Body of pancreas (tissue), 4 donors: ENCODE results near the gene RHOXF1. TPM values are rescaled to one million over a fixed set of nuclear protein-coding genes. Genes with fewer than 3 reads are reported as not detected.
"Not testable (repeated sequence)": the region's sequence is repeated elsewhere in the genome, so short reads cannot be mapped to it uniquely, and the experiment has no call there.

Experiments
- ATAC-seq: fragments of 150-250 bp; one replicate; pipeline ENCODE4 v1.9.1; 2016
- DNase-seq, 4 donors: peaks; one replicate each; pipeline ENCODE4 v3.0.0-alpha.2; 2019
- H3K27ac ChIP-seq, 4 donors: fragments of 200-600 bp; sonication (generic); 1 replicate in 3 of 4; 2 replicates in 1 of 4; pipeline versions ENCODE4 v1.5.1 to v1.6.1; 2016 to 2019; ENCODE audit warnings: mild to moderate bottlenecking in 1 of 4, mixed read lengths in 1 of 4, moderate library complexity in 1 of 4
- H3K27me3 ChIP-seq, 2 donors: fragments of 200-600 bp; sonication (generic); one replicate each; pipeline ENCODE4 v1.6.0; 2016; ENCODE audit warnings: mild to moderate bottlenecking in 1 of 2
- H3K36me3 ChIP-seq, 2 donors: fragments of 200-600 bp; sonication (generic); replicated peaks in 1 of 2; 2 replicates each; pipeline ENCODE4 v1.5.1; 2016; ENCODE audit warnings: low read depth in 2 of 2; ENCODE audit not compliant: insufficient read depth in 1 of 2
- H3K4me1 ChIP-seq: fragments of 200-600 bp; sonication (generic); one replicate; pipeline ENCODE4 v1.6.0; 2016
- H3K4me3 ChIP-seq, 2 donors: fragments of 200-600 bp; sonication (generic); 1 replicate in 1 of 2; 2 replicates in 1 of 2; pipeline ENCODE4 v1.5.1; 2016 to 2019
- H3K9me3 ChIP-seq, 3 donors: fragments of 200-600 bp; sonication (generic); 1 replicate in 2 of 3; 2 replicates in 1 of 3; pipeline ENCODE4 v1.5.1; 2016
- CTCF ChIP-seq, 7 experiments: fragments of 450-650 bp in 4 of 7; fragments of 200-600 bp in 3 of 7; sonication (generic) in 3 of 7; IDR thresholded peaks; one replicate each; pipeline ENCODE4 v1.5.1; 2016 to 2019; ENCODE audit warnings: antibody characterized with exemption in 7 of 7
- POLR2A ChIP-seq, 3 donors: fragments of 450-650 bp; IDR thresholded peaks; one replicate each; pipeline ENCODE4 v1.6.1; 2016; ENCODE audit warnings: antibody characterized with exemption in 3 of 3, mild to moderate bottlenecking in 2 of 3
- WGBS, 2 donors: methylation state at CpG; one replicate each; pipeline ENCODE4 v1.1.5; 2017; 5-methylcytosine and 5-hydroxymethylcytosine counted together
- intact Hi-C: fragments of 100-400 bp; cut with DNase I; formaldehyde crosslinking; loops from one replicate; pipeline ENCODE4 v1.15.1; 2023
- total RNA-seq, 2 donors: library from RNA; depleted of rRNA; stranded (reverse); fragments of >200 nt; gene quantifications; one replicate each; pipeline ENCODE4 v1.1.0, GENCODE V29; 2016

Gene RHOXF1
- total RNA-seq: not detected

- H3K4me3 ChIP-seq: no peak within 1 kb of the TSS
- ATAC-seq (no peak), DNase-seq (no peak)
- H3K36me3 ChIP-seq: no peaks in the 10 kb centered on the region
- H3K4me1 ChIP-seq: no peaks in the 10 kb centered on the region
- 80 to 90% methylated on average over 1 to 6 of the region's 35 CpGs for WGBS, 2 donors
- intact Hi-C loops: no loop called here
- TF ChIP-seq POLR2A (IDR thresholded peaks at IDR 0.05) (no peak), CTCF (IDR thresholded peaks at IDR 0.05) (no peak)
- no peaks in the 10 kb centered on the region for H3K27me3 ChIP-seq
- H3K27ac ChIP-seq: no peak within 1 kb of the TSS
- no peaks in the 10 kb centered on the region for H3K9me3 ChIP-seq
Measured at GRCh38 chrX:120115438-120115963, at the start of gene RHOXF1. Gene RHOXF1 (minus strand): TSS chrX:120115913. CDS start chrX:120115862, 51 bp downstream.

GRCh38 chrX:120159086-120159485, 43.4 kb upstream of the RHOXF1 start:
- DNase-seq, H3K27me3 ChIP-seq, H3K4me3 ChIP-seq, intact Hi-C loops, ATAC-seq, H3K9me3 ChIP-seq, H3K36me3 ChIP-seq, H3K27ac ChIP-seq, H3K4me1 ChIP-seq: not testable (repeated sequence)
- WGBS, 2 donors: 91 to 95% methylated on average over 8 to 11 of the region's 33 CpGs

- no CpG with 5 or more reads among the region's 15 CpGs for WGBS, 2 donors
- H3K27me3 ChIP-seq, intact Hi-C loops, H3K4me1 ChIP-seq, ATAC-seq, DNase-seq, H3K27ac ChIP-seq, H3K36me3 ChIP-seq, H3K9me3 ChIP-seq, H3K4me3 ChIP-seq: not testable (repeated sequence)
Measured at GRCh38 chrX:120158313-120158712, 42.6 kb upstream of the RHOXF1 start, which contains the start of gene RHOXF2. Gene RHOXF2 (plus strand): TSS chrX:120158613. CDS start chrX:120158751, 138 bp downstream.

GRCh38 chrX:120150109-120150744, 34.5 kb upstream of the RHOXF1 start:
- H3K4me3 ChIP-seq, DNase-seq, H3K9me3 ChIP-seq, H3K36me3 ChIP-seq, intact Hi-C loops, ATAC-seq, H3K27ac ChIP-seq, H3K27me3 ChIP-seq, H3K4me1 ChIP-seq: not testable (repeated sequence)
- WGBS, 2 donors: no CpG with 5 or more reads among the region's 12 CpGs

GRCh38 chrX:120147537-120147936, 31.8 kb upstream of the RHOXF1 start:
- Histone ChIP-seq H3K36me3 (no peaks in the 10 kb centered on the region), H3K9me3 (no peaks in the 10 kb centered on the region)
- TF ChIP-seq CTCF (IDR thresholded peaks at IDR 0.05): no peak
- no peak for TF ChIP-seq POLR2A (IDR thresholded peaks at IDR 0.05)

GRCh38 chrX:120146323-120146722, 30.6 kb upstream of the RHOXF1 start:
- ATAC-seq, H3K4me3 ChIP-seq, H3K4me1 ChIP-seq, intact Hi-C loops, H3K27me3 ChIP-seq, H3K27ac ChIP-seq, H3K9me3 ChIP-seq, DNase-seq, H3K36me3 ChIP-seq: not testable (repeated sequence)
- WGBS, 2 donors: 60 to 85% methylated on average over 1 of the region's 1 CpG

More at GRCh38 chrX:120147537-120147936, 31.8 kb upstream of the RHOXF1 start:
- H3K4me1 ChIP-seq: no peaks in the 10 kb centered on the region
- 93 to 95% methylated on average over 7 to 8 of the region's 8 CpGs for WGBS, 2 donors
- intact Hi-C loops: no loop called here
- no peak for DNase-seq
- H3K4me3 ChIP-seq: no peak overlapping the region
- ATAC-seq: no peak
- no peak overlapping the region for H3K27ac ChIP-seq
- no peaks in the 10 kb centered on the region for H3K27me3 ChIP-seq
